Measurements from ENCODE around the gene ATP6V1G2.

ATP6V1G2 gene

GRCh38 chr6:31533455-31533841 lies 13.0 kb downstream of the ATP6V1G2 start:
- TF ChIP-seq, protein P1, sequence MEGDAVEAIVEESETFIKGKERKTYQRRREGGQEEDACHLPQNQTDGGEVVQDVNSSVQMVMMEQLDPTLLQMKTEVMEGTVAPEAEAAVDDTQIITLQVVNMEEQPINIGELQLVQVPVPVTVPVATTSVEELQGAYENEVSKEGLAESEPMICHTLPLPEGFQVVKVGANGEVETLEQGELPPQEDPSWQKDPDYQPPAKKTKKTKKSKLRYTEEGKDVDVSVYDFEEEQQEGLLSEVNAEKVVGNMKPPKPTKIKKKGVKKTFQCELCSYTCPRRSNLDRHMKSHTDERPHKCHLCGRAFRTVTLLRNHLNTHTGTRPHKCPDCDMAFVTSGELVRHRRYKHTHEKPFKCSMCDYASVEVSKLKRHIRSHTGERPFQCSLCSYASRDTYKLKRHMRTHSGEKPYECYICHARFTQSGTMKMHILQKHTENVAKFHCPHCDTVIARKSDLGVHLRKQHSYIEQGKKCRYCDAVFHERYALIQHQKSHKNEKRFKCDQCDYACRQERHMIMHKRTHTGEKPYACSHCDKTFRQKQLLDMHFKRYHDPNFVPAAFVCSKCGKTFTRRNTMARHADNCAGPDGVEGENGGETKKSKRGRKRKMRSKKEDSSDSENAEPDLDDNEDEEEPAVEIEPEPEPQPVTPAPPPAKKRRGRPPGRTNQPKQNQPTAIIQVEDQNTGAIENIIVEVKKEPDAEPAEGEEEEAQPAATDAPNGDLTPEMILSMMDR (IDR thresholded peaks at IDR 0.05; ENCODE audit: control insufficient read depth, extremely low read depth, insufficient read depth) = no peak
- no peak overlapping the region for H3K4me3 ChIP-seq (ENCODE audit: low read depth, low read length)
- DNase-seq (ENCODE audit: low read depth) = no peak

DNA sequence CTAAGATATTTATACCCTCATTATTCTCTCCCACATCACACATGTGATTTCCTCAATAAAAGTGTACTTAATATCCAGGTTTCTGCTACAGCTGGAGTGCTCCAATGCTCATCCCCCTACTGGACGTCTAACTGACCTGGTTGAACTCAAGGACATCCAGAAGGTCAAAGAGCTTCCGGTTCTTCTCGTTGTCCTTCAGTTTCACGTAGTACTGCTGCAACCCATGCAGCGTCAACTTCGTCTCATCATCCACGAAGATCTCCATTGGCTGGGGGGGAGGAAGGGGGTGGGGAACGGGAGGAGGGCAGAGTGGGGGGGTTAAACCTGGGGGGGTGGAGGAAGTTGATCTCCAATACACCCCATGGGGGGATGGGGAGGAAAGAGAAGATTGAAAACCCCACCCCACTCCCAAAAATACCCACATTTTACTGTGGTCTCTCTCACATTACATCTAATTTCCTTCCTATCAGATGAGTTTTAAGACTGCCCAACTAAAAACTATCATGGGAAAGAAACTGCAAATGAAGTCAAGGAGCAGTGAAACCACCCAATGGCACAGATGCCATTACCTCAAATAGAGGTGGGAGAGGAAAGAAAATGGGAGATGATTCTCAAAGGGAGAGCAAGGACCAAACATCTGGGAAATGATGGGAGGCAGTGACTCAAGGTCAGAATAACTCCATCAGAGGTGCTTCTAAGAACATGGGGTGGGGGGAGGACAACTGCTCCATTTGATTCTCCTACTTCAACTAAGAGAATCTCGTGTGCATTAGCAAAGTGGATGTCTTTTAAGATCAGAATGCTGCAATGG lies 13.6 kb downstream of the ATP6V1G2 start:
- TF ChIP-seq, protein P1 (IDR thresholded peaks at IDR 0.05; ENCODE audit: control insufficient read depth, extremely low read depth, insufficient read depth) = no peak
- DNase-seq (ENCODE audit: low read depth) = no peak
- no peak overlapping the region for H3K4me3 ChIP-seq (ENCODE audit: low read depth, low read length)

DNA sequence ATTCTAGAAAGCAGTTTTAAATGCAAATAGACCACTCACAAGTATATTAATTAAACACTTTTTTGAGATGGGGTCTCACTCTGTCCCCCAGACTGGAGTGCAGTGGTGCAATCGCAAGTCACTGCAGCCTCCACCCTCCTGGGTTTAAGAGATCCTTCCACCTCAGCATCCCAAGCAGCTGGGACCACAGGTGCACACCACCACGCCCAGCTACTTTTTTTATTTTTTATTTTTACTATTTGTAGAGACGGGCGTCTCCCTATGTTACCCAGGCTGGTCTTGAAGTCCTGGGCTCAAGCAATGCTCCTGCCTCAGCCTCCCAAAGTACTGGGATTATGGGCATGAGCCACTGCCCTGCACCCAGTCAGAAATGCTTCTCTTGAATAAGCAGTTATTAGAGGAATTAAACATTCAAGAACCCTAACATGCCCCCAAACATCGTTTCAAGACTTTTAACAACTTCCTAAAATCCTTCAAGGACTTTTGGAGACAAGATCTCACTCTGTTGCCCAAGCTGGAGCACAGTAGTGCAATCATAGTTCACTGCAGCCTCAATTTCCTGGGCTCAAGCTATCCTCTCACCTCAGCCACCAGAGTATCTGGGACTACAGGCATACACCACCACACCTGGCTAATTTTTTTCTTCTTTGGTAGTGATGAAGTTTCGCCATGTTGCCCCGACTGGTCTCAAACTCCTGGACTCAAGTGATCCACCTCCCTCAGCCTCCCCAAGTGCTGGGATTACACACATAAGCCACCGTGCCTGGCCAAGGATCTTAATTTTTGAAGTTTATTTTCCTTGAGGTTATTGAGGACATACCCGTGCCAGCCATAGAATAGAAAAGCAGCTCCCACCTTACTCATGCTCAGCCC lies 14.4 kb downstream of the ATP6V1G2 start:
- no peak overlapping the region for H3K4me3 ChIP-seq (ENCODE audit: low read depth, low read length)
- DNase-seq (ENCODE audit: low read depth) = no peak
- TF ChIP-seq, protein P1 (IDR thresholded peaks at IDR 0.05; ENCODE audit: control insufficient read depth, extremely low read depth, insufficient read depth) = no peak

DNA sequence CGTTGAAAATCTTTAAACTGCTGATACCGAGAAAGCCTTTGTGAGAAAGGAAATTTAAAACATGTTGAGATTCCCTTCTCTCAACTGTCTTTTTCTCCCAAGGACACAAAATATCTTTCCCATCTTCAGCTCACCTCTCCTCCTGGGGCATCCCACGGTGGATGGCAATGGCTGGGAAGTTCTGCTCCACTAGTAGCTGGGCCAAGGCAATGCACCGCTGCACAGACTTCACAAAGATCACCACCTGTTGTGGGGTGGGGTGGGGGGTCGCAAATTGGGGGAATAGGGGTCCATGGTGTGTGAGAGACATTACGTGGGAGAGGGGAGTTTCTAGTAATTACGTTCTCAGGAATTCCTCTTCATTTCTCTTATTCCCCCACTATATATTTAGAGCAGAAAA lies 15.2 kb downstream of the ATP6V1G2 start:
- TF ChIP-seq, protein P1 (IDR thresholded peaks at IDR 0.05; ENCODE audit: control insufficient read depth, extremely low read depth, insufficient read depth) = no peak
- no peak overlapping the region for H3K4me3 ChIP-seq (ENCODE audit: low read depth, low read length)
- no peak for DNase-seq (ENCODE audit: low read depth)

GRCh38 chr6:31530659-31531058 lies 15.7 kb downstream of the ATP6V1G2 start:
- no peak for DNase-seq (ENCODE audit: low read depth)
- H3K4me3 ChIP-seq (ENCODE audit: low read depth, low read length) = no peak overlapping the region
- TF ChIP-seq, protein P1 (IDR thresholded peaks at IDR 0.05; ENCODE audit: control insufficient read depth, extremely low read depth, insufficient read depth) = no peak

DNA sequence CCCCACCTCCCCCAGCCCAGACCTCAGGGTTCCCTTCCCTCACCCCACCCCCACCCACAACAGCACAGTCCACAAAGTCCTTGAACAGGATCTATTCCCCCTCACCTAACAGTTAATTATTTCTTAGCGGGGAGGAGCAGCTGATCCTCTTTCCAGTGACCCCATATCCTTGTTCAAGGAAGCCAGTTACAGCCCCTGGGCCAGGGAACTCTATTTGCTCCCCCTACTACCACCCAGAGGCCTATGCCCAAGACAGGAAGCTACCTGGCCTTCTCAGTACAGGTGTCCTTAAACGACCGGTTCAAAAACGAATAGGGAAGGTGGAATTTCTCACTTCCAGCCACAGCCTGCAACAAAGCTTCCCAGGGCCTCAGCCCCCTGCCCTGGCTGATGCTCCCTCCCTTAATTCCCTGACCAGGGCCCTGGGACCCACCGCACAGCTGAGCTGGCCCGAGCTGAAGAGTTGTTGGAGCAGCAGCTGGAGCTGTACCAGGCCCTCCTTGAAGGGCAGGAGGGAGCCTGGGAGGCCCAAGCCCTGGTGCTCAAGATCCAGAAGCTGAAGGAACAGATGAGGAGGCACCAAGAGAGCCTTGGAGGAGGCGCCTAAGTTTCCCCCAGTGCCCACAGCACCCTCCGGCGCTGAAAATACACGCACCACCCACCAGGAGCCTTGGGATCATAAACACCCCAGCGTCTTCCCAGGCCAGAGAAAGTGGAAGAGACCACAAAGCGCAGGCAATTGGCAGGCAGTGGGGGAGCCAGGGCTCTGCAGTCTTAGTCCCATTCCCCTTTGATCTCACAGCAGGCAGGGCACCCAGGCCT lies 16.9 kb downstream of the ATP6V1G2 start:
- TF ChIP-seq, protein P1 (IDR thresholded peaks at IDR 0.05; ENCODE audit: control insufficient read depth, extremely low read depth, insufficient read depth) = no peak
- DNase-seq (ENCODE audit: low read depth) = no peak
- H3K4me3 ChIP-seq (ENCODE audit: low read depth, low read length) = no peak overlapping the region

All from LNCaP clone FGC (cell line).